CD8-positive, alpha-beta memory T cell (primary cell): ENCODE data around the gene BUD31. TPM values are rescaled to one million over a fixed set of nuclear protein-coding genes. Genes with fewer than 3 reads are reported as not detected.
A peak's percentile ranks its signal among the peaks of the same experiment; 100 is the strongest.

Source experiments
- CTCF ChIA-PET: fragments of 350-600 bp; sonication (Branson Sonifier 250); formaldehyde crosslinking; loops from one replicate; lab custom pipeline; 2021; ENCODE audit warnings: antibody characterized with exemption; lab: Charles Lee
- POLR2A ChIA-PET: fragments of 350-600 bp; sonication (Branson Sonifier 250); formaldehyde crosslinking; loops from one replicate; lab custom pipeline; 2021; ENCODE audit warnings: antibody characterized with exemption; lab: Charles Lee
- DNase-seq, 5 donors: peaks; one replicate each; pipeline versions ENCODE4 v3.0.0 to v3.0.0-alpha.2; 2020 to 2022; ENCODE audit warnings: mixed read lengths in 1 of 5
- H3K27ac ChIP-seq: one replicate; pipeline ENCODE4 v1.7.0; 2013; ENCODE audit warnings: low read depth, mild to moderate bottlenecking, low read length, moderate library complexity
- H3K27me3 ChIP-seq: 2 replicates; pipeline ENCODE4 v1.7.0; 2013; ENCODE audit warnings: low read length, mild to moderate bottlenecking; ENCODE audit not compliant: insufficient read depth, poor library complexity, severe bottlenecking
- H3K36me3 ChIP-seq: 2 replicates; pipeline ENCODE4 v1.7.0; 2013; ENCODE audit warnings: mild to moderate bottlenecking, low read length, moderate library complexity; ENCODE audit not compliant: insufficient read depth
- H3K4me1 ChIP-seq: 2 replicates; pipeline ENCODE4 v1.7.0; 2013; ENCODE audit warnings: mild to moderate bottlenecking, low read length, moderate library complexity; ENCODE audit not compliant: insufficient read depth
- H3K4me3 ChIP-seq: 2 replicates; pipeline ENCODE4 v1.7.0; 2013; ENCODE audit warnings: mild to moderate bottlenecking, low read length
- H3K9me3 ChIP-seq: 2 replicates; pipeline ENCODE4 v1.7.0; 2013; ENCODE audit warnings: mild to moderate bottlenecking, low read length
- H3K27ac Mint-ChIP-seq, 8 donors: one replicate each; pipeline ENCODE4 v1.8.0; 2020 to 2021; ENCODE audit warnings: mixed read lengths in 8 of 8, mild to moderate bottlenecking in 6 of 8, inconsistent platforms in 3 of 8, moderate library complexity in 3 of 8
- H3K27me3 Mint-ChIP-seq, 2 donors: one replicate each; pipeline ENCODE4 v1.8.0; 2020 to 2021; ENCODE audit warnings: mixed read lengths in 2 of 2, mild to moderate bottlenecking in 1 of 2, moderate library complexity in 1 of 2
- H3K36me3 Mint-ChIP-seq, 3 donors: one replicate each; pipeline ENCODE4 v1.8.0; 2020 to 2021; ENCODE audit warnings: mixed read lengths in 3 of 3, inconsistent platforms in 1 of 3, mild to moderate bottlenecking in 1 of 3
- H3K4me1 Mint-ChIP-seq, 3 donors: one replicate each; pipeline ENCODE4 v1.8.0; 2020 to 2021; ENCODE audit warnings: mixed read lengths in 3 of 3, inconsistent platforms in 1 of 3, mild to moderate bottlenecking in 1 of 3
- H3K4me3 Mint-ChIP-seq, 7 donors: one replicate each; pipeline ENCODE4 v1.8.0; 2020 to 2021; ENCODE audit warnings: mixed read lengths in 7 of 7, mild to moderate bottlenecking in 6 of 7, moderate library complexity in 4 of 7, inconsistent platforms in 2 of 7
- H3K9me3 Mint-ChIP-seq, 5 donors: one replicate each; pipeline ENCODE4 v1.8.0; 2020 to 2022; ENCODE audit warnings: mixed read lengths in 5 of 5, mild to moderate bottlenecking in 3 of 5, moderate library complexity in 2 of 5, inconsistent platforms in 1 of 5
- polyA plus RNA-seq: library from polyadenylated mRNA; unstranded; fragments of 300-500 nt; fragmentation: Illumina TruSeq; gene quantifications from one replicate; pipeline ENCODE4 v1.2.3, GENCODE V29; 2021
- total RNA-seq, 2 experiments: library from RNA; stranded (reverse); gene quantifications; one replicate each; pipeline ENCODE4 v1.2.3, GENCODE V29; 2021

The BUD31 gene
- total and polyA plus RNA-seq, 3 experiments from 2014 or later: 176 to 188 (median 185) TPM

GRCh38 chr7:99395616-99396327, 13.0 kb upstream of the BUD31 start:
- no peaks in the 10 kb centered on the region for H3K9me3 ChIP-seq
- peaks cover 68% of the 10 kb centered on the region for H3K36me3 ChIP-seq
- no peaks in the 10 kb centered on the region for H3K9me3 Mint-ChIP-seq
- H3K27ac ChIP-seq: no peak overlapping the region
- no peaks in the 10 kb centered on the region for H3K27me3 ChIP-seq
- ChIA-PET CTCF (no interaction called here), POLR2A (interaction anchor here (1.1 kb wide), 1 partner anchor 11 kb away, joined by 3 read pairs; no protein-coding TSS in a partner anchor)
- no peak for DNase-seq
- peak overlapping the region in 4 of 8 donors; percentile 29 to 74 (median 64) for H3K27ac Mint-ChIP-seq
- no peak overlapping the region for H3K4me3 ChIP-seq
- H3K4me1 Mint-ChIP-seq: peaks cover 18 to 55% (median 27%) of the 10 kb centered on the region in 3 donors
- H3K4me3 Mint-ChIP-seq: no peak overlapping the region
- H3K4me1 ChIP-seq: peaks cover 15% of the 10 kb centered on the region
- H3K36me3 Mint-ChIP-seq: peaks cover under 1 to 92% (median 8%) of the 10 kb centered on the region in 3 donors
- H3K27me3 Mint-ChIP-seq: no peaks in the 10 kb centered on the region

- Mint-ChIP-seq H3K36me3 (peaks cover 4 to 92% (median 8%) of the 10 kb centered on the region in 3 donors), H3K9me3 (no peaks in the 10 kb centered on the region), H3K4me1 (peaks cover 18 to 58% (median 29%) of the 10 kb centered on the region in 3 donors), H3K4me3 (no peak overlapping the region), H3K27me3 (no peaks in the 10 kb centered on the region), H3K27ac (peak overlapping the region in 3 of 8 donors; percentile 29 to 92 (median 56))
- Histone ChIP-seq H3K36me3 (peaks cover 67% of the 10 kb centered on the region), H3K4me1 (peaks cover 15% of the 10 kb centered on the region), H3K4me3 (no peak overlapping the region), H3K27me3 (no peaks in the 10 kb centered on the region), H3K9me3 (no peaks in the 10 kb centered on the region), H3K27ac (no peak overlapping the region)
- no peak for DNase-seq
- ChIA-PET CTCF (no interaction called here), POLR2A (interaction anchor here (1.1 kb wide), 1 partner anchor 10 kb away, joined by 3 read pairs; no protein-coding TSS in a partner anchor)
Observed at GRCh38 chr7:99396418-99397296, 12.1 kb upstream of the BUD31 start.

GRCh38 chr7:99397297-99397983, 11.3 kb upstream of the BUD31 start:
- H3K4me3 Mint-ChIP-seq: no peak overlapping the region
- DNase-seq: no peak
- Histone ChIP-seq H3K4me3 (no peak overlapping the region), H3K27ac (no peak overlapping the region), H3K27me3 (no peaks in the 10 kb centered on the region), H3K4me1 (peaks cover 11% of the 10 kb centered on the region), H3K9me3 (no peaks in the 10 kb centered on the region), H3K36me3 (peaks cover 61% of the 10 kb centered on the region)
- H3K9me3 Mint-ChIP-seq: no peaks in the 10 kb centered on the region
- POLR2A ChIA-PET: no interaction called here
- peaks cover 13 to 53% (median 29%) of the 10 kb centered on the region in 3 donors for H3K4me1 Mint-ChIP-seq
- H3K27ac Mint-ChIP-seq: peak overlapping the region in 7 of 8 donors; percentile 3 to 87 (median 64)
- H3K27me3 Mint-ChIP-seq: no peaks in the 10 kb centered on the region
- CTCF ChIA-PET: interaction anchor here (2.2 kb wide), 1 partner anchor 11 kb away, joined by 7 read pairs; the partner anchor contains the start of genes BUD31 and PDAP1
- peaks cover 4 to 90% (median 8%) of the 10 kb centered on the region in 3 donors for H3K36me3 Mint-ChIP-seq

GRCh38 chr7:99398891-99399445, 9.8 kb upstream of the BUD31 start:
- Histone ChIP-seq H3K9me3 (no peaks in the 10 kb centered on the region), H3K36me3 (peaks cover 64% of the 10 kb centered on the region), H3K27ac (no peak overlapping the region), H3K27me3 (no peaks in the 10 kb centered on the region), H3K4me3 (no peak overlapping the region), H3K4me1 (no peaks in the 10 kb centered on the region)
- POLR2A ChIA-PET: interaction anchor here (0.6 to 2.6 kb wide), 3 partner anchors 9 to 47 kb away, joined by 3 to 17 read pairs (median 5); partner anchors contain the start of genes BUD31 and PDAP1
- peak overlapping the region in 7 of 8 donors; percentile 13 to 87 (median 81) for H3K27ac Mint-ChIP-seq
- DNase-seq: no peak
- H3K27me3 Mint-ChIP-seq: no peaks in the 10 kb centered on the region
- H3K4me3 Mint-ChIP-seq: peak overlapping the region in 2 of 7 donors; percentile 27 to 43
- H3K36me3 Mint-ChIP-seq: peaks cover 10 to 88% (median 13%) of the 10 kb centered on the region in 3 donors
- CTCF ChIA-PET: interaction anchor here (0.6 to 2.2 kb wide), 5 partner anchors 9 to 34 kb away, joined by 3 to 7 read pairs (median 4); partner anchors contain the start of genes BUD31 and PDAP1
- peaks cover 13 to 39% (median 25%) of the 10 kb centered on the region in 3 donors for H3K4me1 Mint-ChIP-seq
- H3K9me3 Mint-ChIP-seq: no peaks in the 10 kb centered on the region

- no peaks in the 10 kb centered on the region for H3K27me3 ChIP-seq
- H3K4me1 Mint-ChIP-seq: peaks cover 18 to 41% (median 28%) of the 10 kb centered on the region in 3 donors
- no peaks in the 10 kb centered on the region for H3K27me3 Mint-ChIP-seq
- H3K4me1 ChIP-seq: peaks cover 1% of the 10 kb centered on the region
- no peak for DNase-seq
- no peaks in the 10 kb centered on the region for H3K9me3 ChIP-seq
- no peak overlapping the region for H3K4me3 ChIP-seq
- no peak overlapping the region for H3K27ac ChIP-seq
- ChIA-PET POLR2A (interaction anchor here (1.3 to 2.6 kb wide), 2 partner anchors 9 to 19 kb away, joined by 3 to 17 read pairs; partner anchors contain the start of genes BUD31 and PDAP1), CTCF (interaction anchor here (0.6 to 2.2 kb wide), 4 partner anchors 9 to 31 kb away, joined by 3 to 7 read pairs (median 4); partner anchors contain the start of genes BUD31 and PDAP1)
- peak overlapping the region in 5 of 8 donors; percentile 47 to 81 (median 73) for H3K27ac Mint-ChIP-seq
- H3K4me3 Mint-ChIP-seq: no peak overlapping the region
- H3K9me3 Mint-ChIP-seq: no peaks in the 10 kb centered on the region
- peaks cover 65% of the 10 kb centered on the region for H3K36me3 ChIP-seq
- peaks cover 10 to 88% (median 13%) of the 10 kb centered on the region in 3 donors for H3K36me3 Mint-ChIP-seq
Observed at GRCh38 chr7:99399597-99399996, 9.2 kb upstream of the BUD31 start.

GRCh38 chr7:99402854-99403253, 5.9 kb upstream of the BUD31 start:
- Histone ChIP-seq H3K4me1 (peaks cover 22% of the 10 kb centered on the region), H3K36me3 (peaks cover 43% of the 10 kb centered on the region), H3K9me3 (no peaks in the 10 kb centered on the region), H3K4me3 (no peak overlapping the region), H3K27ac (no peak overlapping the region), H3K27me3 (no peaks in the 10 kb centered on the region)
- no peaks in the 10 kb centered on the region for H3K9me3 Mint-ChIP-seq
- peaks cover 10 to 65% (median 11%) of the 10 kb centered on the region in 3 donors for H3K36me3 Mint-ChIP-seq
- H3K27me3 Mint-ChIP-seq: no peaks in the 10 kb centered on the region
- POLR2A ChIA-PET: interaction anchor here (0.7 kb wide), 1 partner anchor 157 kb away, joined by 4 read pairs; no protein-coding TSS in a partner anchor
- CTCF ChIA-PET: interaction anchor here (3.4 kb wide), 1 partner anchor 9 kb away, joined by 13 read pairs; no protein-coding TSS in a partner anchor
- H3K4me1 Mint-ChIP-seq: peaks cover 32 to 55% (median 44%) of the 10 kb centered on the region in 3 donors
- H3K27ac Mint-ChIP-seq: peak overlapping the region in 5 of 8 donors; percentile 8 to 91 (median 23)
- no peak for DNase-seq
- H3K4me3 Mint-ChIP-seq: peak overlapping the region in 1 of 7 donors; percentile 5

- no peak for DNase-seq
- Histone ChIP-seq H3K9me3 (no peaks in the 10 kb centered on the region), H3K4me3 (no peak overlapping the region), H3K27ac (no peak overlapping the region), H3K36me3 (peaks cover 40% of the 10 kb centered on the region), H3K4me1 (peaks cover 22% of the 10 kb centered on the region), H3K27me3 (no peaks in the 10 kb centered on the region)
- H3K9me3 Mint-ChIP-seq: no peaks in the 10 kb centered on the region
- H3K4me3 Mint-ChIP-seq: peak overlapping the region in 1 of 7 donors; percentile 13
- ChIA-PET POLR2A (no interaction called here), CTCF (interaction anchor here (0.9 to 3.4 kb wide), 3 partner anchors 10 to 39 kb away, joined by 3 to 13 read pairs (median 4); no protein-coding TSS in a partner anchor)
- H3K27me3 Mint-ChIP-seq: no peaks in the 10 kb centered on the region
- peaks cover 10 to 62% (median 11%) of the 10 kb centered on the region in 3 donors for H3K36me3 Mint-ChIP-seq
- peaks cover 32 to 51% (median 40%) of the 10 kb centered on the region in 3 donors for H3K4me1 Mint-ChIP-seq
- peak overlapping the region in 5 of 8 donors; percentile 59 to 77 (median 63) for H3K27ac Mint-ChIP-seq
Observed at GRCh38 chr7:99403764-99404163, 5.0 kb upstream of the BUD31 start.
